ENCODE data around the gene NCOR1.
"Not testable (repeated sequence)": the region's sequence is repeated elsewhere in the genome, so short reads cannot be mapped to it uniquely, and the experiment has no call there.

Gene NCOR1

GRCh38 chr17:16171613-16172012 lies 43.7 kb downstream of the NCOR1 start:
- Histone ChIP-seq H3K27ac (ENCODE audit: poor library complexity, severe bottlenecking) (no peak overlapping the region), H3K4me1 (ENCODE audit: insufficient read depth, poor library complexity, severe bottlenecking) (no peaks in the 10 kb centered on the region), H3K27me3 (ENCODE audit: insufficient read depth, poor library complexity, severe bottlenecking) (no peaks in the 10 kb centered on the region), H3K9me3 (ENCODE audit: severe bottlenecking) (no peaks in the 10 kb centered on the region), H3K4me3 (ENCODE audit: severe bottlenecking) (no peak overlapping the region), H3K36me3 (ENCODE audit: low read depth) (peaks cover 29% of the 10 kb centered on the region)
- DNase-seq (ENCODE audit: low spot score), result no peak
- TF ChIP-seq, protein P1, sequence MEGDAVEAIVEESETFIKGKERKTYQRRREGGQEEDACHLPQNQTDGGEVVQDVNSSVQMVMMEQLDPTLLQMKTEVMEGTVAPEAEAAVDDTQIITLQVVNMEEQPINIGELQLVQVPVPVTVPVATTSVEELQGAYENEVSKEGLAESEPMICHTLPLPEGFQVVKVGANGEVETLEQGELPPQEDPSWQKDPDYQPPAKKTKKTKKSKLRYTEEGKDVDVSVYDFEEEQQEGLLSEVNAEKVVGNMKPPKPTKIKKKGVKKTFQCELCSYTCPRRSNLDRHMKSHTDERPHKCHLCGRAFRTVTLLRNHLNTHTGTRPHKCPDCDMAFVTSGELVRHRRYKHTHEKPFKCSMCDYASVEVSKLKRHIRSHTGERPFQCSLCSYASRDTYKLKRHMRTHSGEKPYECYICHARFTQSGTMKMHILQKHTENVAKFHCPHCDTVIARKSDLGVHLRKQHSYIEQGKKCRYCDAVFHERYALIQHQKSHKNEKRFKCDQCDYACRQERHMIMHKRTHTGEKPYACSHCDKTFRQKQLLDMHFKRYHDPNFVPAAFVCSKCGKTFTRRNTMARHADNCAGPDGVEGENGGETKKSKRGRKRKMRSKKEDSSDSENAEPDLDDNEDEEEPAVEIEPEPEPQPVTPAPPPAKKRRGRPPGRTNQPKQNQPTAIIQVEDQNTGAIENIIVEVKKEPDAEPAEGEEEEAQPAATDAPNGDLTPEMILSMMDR (IDR thresholded peaks at IDR 0.05; ENCODE audit: poor library complexity, severe bottlenecking), result no peak
- peak; percentile 51; the same call in 2 of the 3 replicates for ATAC-seq (ENCODE audit: low read depth)

DNA sequence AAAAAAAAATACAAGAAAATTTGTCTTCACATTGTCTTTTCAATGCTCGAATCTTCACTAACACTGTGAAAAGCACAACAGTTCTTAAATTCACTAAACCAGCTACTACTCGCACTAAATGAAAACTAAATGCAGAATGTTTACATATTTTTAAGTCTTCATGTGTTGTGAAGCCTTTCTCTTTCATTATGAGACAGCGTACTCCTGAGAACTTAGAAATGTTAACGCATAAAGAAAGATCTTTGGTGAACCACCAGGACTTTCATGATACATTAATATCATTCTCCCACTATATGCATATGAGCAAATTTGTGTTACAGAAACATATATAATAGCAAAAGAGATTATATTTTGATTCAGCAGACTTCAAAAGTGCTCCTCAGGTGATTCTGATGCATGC lies 48.6 kb downstream of the NCOR1 start:
- not testable (repeated sequence) for H3K4me3 ChIP-seq (ENCODE audit: severe bottlenecking); ATAC-seq (ENCODE audit: low read depth); H3K27ac ChIP-seq (ENCODE audit: poor library complexity, severe bottlenecking); H3K9me3 ChIP-seq (ENCODE audit: severe bottlenecking); DNase-seq (ENCODE audit: low spot score); H3K4me1 ChIP-seq (ENCODE audit: insufficient read depth, poor library complexity, severe bottlenecking); H3K27me3 ChIP-seq (ENCODE audit: insufficient read depth, poor library complexity, severe bottlenecking)
- H3K36me3 ChIP-seq (ENCODE audit: low read depth), result peaks cover 38% of the 10 kb centered on the region

DNA sequence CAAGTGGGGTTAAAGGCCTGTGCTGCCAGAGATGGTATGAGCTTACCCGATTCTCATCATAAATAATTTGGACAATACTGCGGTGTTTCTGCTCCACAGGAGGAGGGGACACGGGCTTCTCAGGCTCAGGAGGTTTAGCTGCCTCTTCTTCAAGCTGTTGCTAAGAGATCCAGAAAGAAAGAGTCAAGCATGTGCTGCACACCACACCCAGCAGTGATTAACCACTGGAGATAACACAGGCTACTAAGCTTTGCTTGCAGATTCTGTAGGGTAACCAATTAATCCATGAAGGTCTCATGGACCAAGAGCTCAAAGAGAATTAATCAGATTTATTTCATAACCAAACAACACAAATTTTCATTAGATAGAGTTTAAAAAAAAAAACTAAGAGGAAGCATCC lies 56.6 kb downstream of the NCOR1 start:
- no peaks in the 10 kb centered on the region for H3K9me3 ChIP-seq (ENCODE audit: severe bottlenecking)
- H3K27me3 ChIP-seq (ENCODE audit: insufficient read depth, poor library complexity, severe bottlenecking), result no peaks in the 10 kb centered on the region
- H3K27ac ChIP-seq (ENCODE audit: poor library complexity, severe bottlenecking), result no peak overlapping the region
- ATAC-seq (ENCODE audit: low read depth) (no peak), DNase-seq (ENCODE audit: low spot score) (no peak)
- no peak overlapping the region for H3K4me3 ChIP-seq (ENCODE audit: severe bottlenecking)
- H3K36me3 ChIP-seq (ENCODE audit: low read depth), result peaks cover 40% of the 10 kb centered on the region
- H3K4me1 ChIP-seq (ENCODE audit: insufficient read depth, poor library complexity, severe bottlenecking), result no peaks in the 10 kb centered on the region
- TF ChIP-seq, protein P1 (IDR thresholded peaks at IDR 0.05; ENCODE audit: poor library complexity, severe bottlenecking), result no peak

- ATAC-seq (ENCODE audit: low read depth) (no peak), DNase-seq (ENCODE audit: low spot score) (no peak)
- H3K4me1 ChIP-seq (ENCODE audit: insufficient read depth, poor library complexity, severe bottlenecking), result peaks cover 4% of the 10 kb centered on the region
- H3K4me3 ChIP-seq (ENCODE audit: severe bottlenecking), result no peak overlapping the region
- TF ChIP-seq, protein P1 (IDR thresholded peaks at IDR 0.05; ENCODE audit: poor library complexity, severe bottlenecking), result no peak
- no peaks in the 10 kb centered on the region for H3K9me3 ChIP-seq (ENCODE audit: severe bottlenecking)
- peaks cover 55% of the 10 kb centered on the region for H3K36me3 ChIP-seq (ENCODE audit: low read depth)
- no peak overlapping the region for H3K27ac ChIP-seq (ENCODE audit: poor library complexity, severe bottlenecking)
- H3K27me3 ChIP-seq (ENCODE audit: insufficient read depth, poor library complexity, severe bottlenecking), result no peaks in the 10 kb centered on the region
These were observed 59.8 kb downstream of the NCOR1 start for GRCh38 chr17:16155536-16155935.

DNA sequence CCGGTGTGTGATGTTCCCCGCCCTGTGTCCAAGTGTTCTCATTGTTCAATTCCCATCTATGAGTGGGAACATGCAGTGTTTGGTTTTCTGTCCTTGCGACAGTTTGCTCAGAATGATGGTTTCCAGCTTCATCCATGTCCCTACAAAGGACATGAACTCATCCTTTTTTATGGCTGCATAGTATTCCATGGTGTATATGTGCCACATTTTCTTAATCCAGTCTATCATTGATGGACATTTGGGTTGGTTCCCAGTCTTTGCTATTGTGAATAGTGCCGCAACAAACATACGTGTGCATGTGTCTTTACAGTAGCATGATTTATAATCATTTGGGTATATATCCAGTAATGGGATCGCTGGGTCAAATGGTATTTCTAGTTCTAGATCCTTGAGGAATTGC lies 63.0 kb downstream of the NCOR1 start:
- Histone ChIP-seq H3K36me3 (ENCODE audit: low read depth) (peaks cover 67% of the 10 kb centered on the region), H3K4me1 (ENCODE audit: insufficient read depth, poor library complexity, severe bottlenecking) (peaks cover 12% of the 10 kb centered on the region)
- H3K9me3 ChIP-seq (ENCODE audit: severe bottlenecking); H3K27me3 ChIP-seq (ENCODE audit: insufficient read depth, poor library complexity, severe bottlenecking); ATAC-seq (ENCODE audit: low read depth); DNase-seq (ENCODE audit: low spot score); H3K27ac ChIP-seq (ENCODE audit: poor library complexity, severe bottlenecking); H3K4me3 ChIP-seq (ENCODE audit: severe bottlenecking): not testable (repeated sequence)

GRCh38 chr17:16150251-16150856 lies 65.0 kb downstream of the NCOR1 start:
- TF ChIP-seq, protein P1 (IDR thresholded peaks at IDR 0.05; ENCODE audit: poor library complexity, severe bottlenecking), result no peak
- H3K27me3 ChIP-seq (ENCODE audit: insufficient read depth, poor library complexity, severe bottlenecking), result no peaks in the 10 kb centered on the region
- no peak for DNase-seq (ENCODE audit: low spot score)

More at GRCh38 chr17:16150251-16150856, 65.0 kb downstream of the NCOR1 start:
- Histone ChIP-seq H3K36me3 (ENCODE audit: low read depth) (peaks cover 82% of the 10 kb centered on the region), H3K9me3 (ENCODE audit: severe bottlenecking) (no peaks in the 10 kb centered on the region), H3K4me3 (ENCODE audit: severe bottlenecking) (no peak overlapping the region), H3K4me1 (ENCODE audit: insufficient read depth, poor library complexity, severe bottlenecking) (peaks cover 12% of the 10 kb centered on the region), H3K27ac (ENCODE audit: poor library complexity, severe bottlenecking) (peak overlapping the region; percentile 50)
- ATAC-seq (ENCODE audit: low read depth), result peak; percentile 90
